Measurements from ENCODE around the gene WDFY1. TPM values are rescaled to one million over a fixed set of nuclear protein-coding genes. Genes with fewer than 3 reads are reported as not detected.

WDFY1 gene
- total and polyA plus RNA-seq, 9 of the 15 experiments (the other 6 are each of a cell fraction or from before 2014, with no cell fraction given): 5.4 to 27.6 (median 17.5) TPM

DNA sequence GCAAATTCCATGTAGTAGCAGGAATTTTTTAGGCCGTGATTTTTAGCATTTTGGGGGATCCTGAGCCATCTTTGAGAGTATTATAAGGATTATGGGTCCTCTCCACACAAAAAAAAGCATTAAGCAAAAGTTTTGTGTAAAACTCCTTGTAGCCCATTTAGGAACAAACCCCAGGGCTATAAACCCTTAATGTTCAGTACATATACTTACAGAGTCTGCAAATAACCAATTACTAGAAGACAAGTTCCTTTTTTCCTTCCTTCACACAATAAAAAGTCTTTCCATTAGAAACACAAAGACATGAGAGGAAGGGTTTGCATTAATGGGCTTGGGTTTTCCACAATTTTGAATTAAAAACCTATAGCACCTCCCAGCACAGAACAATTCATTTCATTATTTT, 44.6 kb downstream of the WDFY1 start (continued):
- no peak for TF ChIP-seq MIER1 (IDR thresholded peaks at IDR 0.05; ENCODE audit: low read depth)
- TF ChIP-seq, protein P1, sequence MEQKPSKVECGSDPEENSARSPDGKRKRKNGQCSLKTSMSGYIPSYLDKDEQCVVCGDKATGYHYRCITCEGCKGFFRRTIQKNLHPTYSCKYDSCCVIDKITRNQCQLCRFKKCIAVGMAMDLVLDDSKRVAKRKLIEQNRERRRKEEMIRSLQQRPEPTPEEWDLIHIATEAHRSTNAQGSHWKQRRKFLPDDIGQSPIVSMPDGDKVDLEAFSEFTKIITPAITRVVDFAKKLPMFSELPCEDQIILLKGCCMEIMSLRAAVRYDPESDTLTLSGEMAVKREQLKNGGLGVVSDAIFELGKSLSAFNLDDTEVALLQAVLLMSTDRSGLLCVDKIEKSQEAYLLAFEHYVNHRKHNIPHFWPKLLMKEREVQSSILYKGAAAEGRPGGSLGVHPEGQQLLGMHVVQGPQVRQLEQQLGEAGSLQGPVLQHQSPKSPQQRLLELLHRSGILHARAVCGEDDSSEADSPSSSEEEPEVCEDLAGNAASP (IDR thresholded peaks at IDR 0.05): no peak

DNA sequence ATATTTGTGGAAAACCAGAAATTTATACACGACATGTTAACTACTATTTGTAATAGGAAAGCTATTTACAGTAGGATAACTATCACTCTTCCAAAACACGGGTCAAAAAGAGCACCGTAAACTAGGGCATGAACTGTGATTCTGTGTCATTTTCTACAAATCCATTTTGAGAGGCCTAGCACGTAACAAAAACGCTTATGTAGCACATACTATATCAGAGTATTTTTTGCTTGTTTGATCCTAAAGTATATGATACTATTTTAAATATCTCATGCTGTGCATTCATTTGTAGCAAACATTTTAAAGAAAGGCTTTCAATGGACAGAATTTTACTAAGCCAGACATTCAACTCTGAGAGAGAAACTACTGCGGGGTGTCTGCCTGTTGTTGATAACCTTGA, 45.1 kb downstream of the WDFY1 start:
- FAIRE-seq: no peak
- no peak overlapping the region for H3K4me3 ChIP-seq
- H3K9ac ChIP-seq (ENCODE audit: insufficient read depth in 1 of 2, low read depth in 2 of 2, low read length in 2 of 2): no peak overlapping the region
- intact Hi-C loops (cut with micrococcal nuclease): no loop called here
- BruUV-seq (replicated peaks): TSS peak; percentile 12
- POLR2A ChIA-PET: interaction anchor here (0.7 kb wide), 1 partner anchor 676 kb away, joined by 3 read pairs; no protein-coding TSS in a partner anchor
- CTCF ChIA-PET (ENCODE audit: low intra/inter-chr PET ratio): no interaction called here
- peak; percentile 8; the same call in 1 of the 2 replicates for TF ChIP-seq ZNF316 (IDR thresholded peaks at IDR 0.05)
- no peak for TF ChIP-seq CHCHD3 (CRISPR knock-in tag; IDR thresholded peaks at IDR 0.05)
- DNase-seq (ENCODE audit: extremely low read depth in 1 of 4, low spot score in 3 of 4): no peak
- H4K20me1 ChIP-seq (replicated peaks; ENCODE audit: control insufficient read depth, insufficient read depth, low read length): no peaks in the 10 kb centered on the region
- H3K27me3 ChIP-seq (ENCODE audit: control insufficient read depth in 2 of 2, insufficient read depth in 2 of 2, low read length in 2 of 2): no peaks in the 10 kb centered on the region
- no peaks in the 10 kb centered on the region for H3K9me1 ChIP-seq (ENCODE audit: control insufficient read depth, insufficient read depth, low read length)
- no peak overlapping the region for H2AFZ ChIP-seq (ENCODE audit: low read depth, low read length)
- no peak overlapping the region for H3K4me2 ChIP-seq (ENCODE audit: insufficient read depth, low read length)
- H3K79me2 ChIP-seq (ENCODE audit: control insufficient read depth, insufficient read depth, low read length): no peaks in the 10 kb centered on the region
- no peaks in the 10 kb centered on the region for H3K9me3 ChIP-seq (replicated peaks; ENCODE audit: control insufficient read depth, insufficient read depth, low read depth, low read length)
- H3K36me3 ChIP-seq (ENCODE audit: control insufficient read depth, insufficient read depth, low read length): peaks cover 20% of the 10 kb centered on the region; the same call in 2 of the 3 replicates
- 88% methylated on average over 6 of the region's 6 CpGs for WGBS (ENCODE audit: insufficient coverage, low coverage, missing lambda C conversion rate)
- H3K27ac ChIP-seq (ENCODE audit: extremely low read depth, low read depth, low read length): no peak overlapping the region
- ATAC-seq: no peak
- in situ Hi-C loops (cut with MboI): no loop called here
- no peaks in the 10 kb centered on the region for H3K4me1 ChIP-seq (replicated peaks in 1 of 2; ENCODE audit: control insufficient read depth in 2 of 2, insufficient read depth in 2 of 2, low read length in 2 of 2)

Measured in K562 (cell line).